GM18502 (cell line): ENCODE results near the gene SLC6A16.
"Not testable (repeated sequence)": the region's sequence is repeated elsewhere in the genome, so short reads cannot be mapped to it uniquely, and the experiment has no call there.

Experiments
- ATAC-seq: cut with Tn5 transposase; IDR thresholded peaks from one replicate; pipeline ENCODE4 v1.9.1; 2021; ENCODE audit warnings: mild to moderate bottlenecking; ENCODE audit not compliant: unreplicated experiment, poor library complexity

Gene SLC6A16

GRCh38 chr19:49288205-49288604 lies 36.8 kb downstream of the SLC6A16 start:
- not testable (repeated sequence) for ATAC-seq

GRCh38 chr19:49287141-49287770 lies 37.7 kb downstream of the SLC6A16 start:
- no peak for ATAC-seq

- no peak for ATAC-seq
These were observed 42.8 kb downstream of the SLC6A16 start for GRCh38 chr19:49282184-49282583.

- ATAC-seq = no peak
These were observed 52.8 kb downstream of the SLC6A16 start for GRCh38 chr19:49272204-49272603.

GRCh38 chr19:49271080-49271753 lies 53.8 kb downstream of the SLC6A16 start:
- no peak for ATAC-seq

GRCh38 chr19:49266409-49266808 lies 58.6 kb downstream of the SLC6A16 start:
- not testable (repeated sequence) for ATAC-seq

- no peak for ATAC-seq
These were observed 60.7 kb downstream of the SLC6A16 start for GRCh38 chr19:49264258-49264657.

- ATAC-seq = no peak
These were observed 63.4 kb downstream of the SLC6A16 start for GRCh38 chr19:49261602-49262001.

GRCh38 chr19:49256691-49257090 lies 68.3 kb downstream of the SLC6A16 start:
- no peak for ATAC-seq

- ATAC-seq = no peak
These were observed 69.3 kb downstream of the SLC6A16 start for GRCh38 chr19:49255674-49256073.

GRCh38 chr19:49249933-49250332 lies 75.1 kb downstream of the SLC6A16 start:
- ATAC-seq = no peak

- no peak for ATAC-seq
These were observed 77.3 kb downstream of the SLC6A16 start for GRCh38 chr19:49247676-49248075.

- no peak for ATAC-seq
These were observed 80.7 kb downstream of the SLC6A16 start for GRCh38 chr19:49244256-49244655.

GRCh38 chr19:49243726-49244125 lies 81.3 kb downstream of the SLC6A16 start:
- no peak for ATAC-seq

GRCh38 chr19:49243129-49243528 lies 81.9 kb downstream of the SLC6A16 start:
- ATAC-seq = no peak

- ATAC-seq = no peak
These were observed 83.2 kb downstream of the SLC6A16 start for GRCh38 chr19:49241769-49242168.
